Measurements from ENCODE around the gene PSMB5.

Gene PSMB5

DNA sequence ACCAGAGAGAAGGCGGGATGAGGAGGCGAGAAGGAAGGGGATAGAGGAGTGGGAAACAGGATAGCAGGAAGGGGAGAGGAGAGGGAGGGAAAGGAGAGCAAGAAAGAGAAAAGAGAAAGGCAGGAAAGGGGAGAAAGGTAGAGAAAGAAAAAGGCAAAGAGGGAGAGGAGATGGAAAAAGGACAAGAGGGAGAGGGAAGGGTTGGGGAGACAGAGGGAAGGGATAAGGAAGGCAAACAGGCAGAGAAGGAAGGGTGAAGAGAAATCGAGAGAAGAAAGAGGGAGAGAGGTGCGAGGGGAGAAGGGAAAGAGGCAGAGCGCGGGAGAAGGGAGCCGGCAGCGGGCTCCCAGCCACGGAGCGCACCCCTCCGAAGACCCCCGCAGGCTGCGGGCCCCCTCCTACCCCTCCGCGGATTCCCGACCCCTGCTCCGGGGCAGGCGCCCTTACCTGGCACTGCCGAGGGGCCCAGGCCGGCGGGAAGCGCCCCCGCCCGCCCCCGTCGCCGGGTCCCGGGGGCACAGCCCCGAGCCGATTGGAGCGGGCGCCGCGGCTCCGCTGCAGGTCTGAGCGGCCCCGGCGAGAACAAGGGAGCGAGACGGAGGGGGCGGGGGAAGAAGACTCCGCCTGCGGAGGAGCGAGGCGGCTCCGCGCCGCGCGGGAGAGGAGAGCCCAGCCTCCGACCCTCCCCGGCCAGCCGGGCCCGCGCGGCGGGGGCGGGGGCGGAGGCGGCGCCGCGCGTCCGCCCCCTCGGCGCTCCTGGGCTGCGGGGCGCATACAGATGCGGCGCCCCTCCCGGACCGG is 22.5 kb upstream of the PSMB5 start, which contains the start of gene CDH24 (continued):
- TF ChIP-seq, protein P1, sequence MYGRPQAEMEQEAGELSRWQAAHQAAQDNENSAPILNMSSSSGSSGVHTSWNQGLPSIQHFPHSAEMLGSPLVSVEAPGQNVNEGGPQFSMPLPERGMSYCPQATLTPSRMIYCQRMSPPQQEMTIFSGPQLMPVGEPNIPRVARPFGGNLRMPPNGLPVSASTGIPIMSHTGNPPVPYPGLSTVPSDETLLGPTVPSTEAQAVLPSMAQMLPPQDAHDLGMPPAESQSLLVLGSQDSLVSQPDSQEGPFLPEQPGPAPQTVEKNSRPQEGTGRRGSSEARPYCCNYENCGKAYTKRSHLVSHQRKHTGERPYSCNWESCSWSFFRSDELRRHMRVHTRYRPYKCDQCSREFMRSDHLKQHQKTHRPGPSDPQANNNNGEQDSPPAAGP (tag by site-specific recombination; IDR thresholded peaks at IDR 0.05) = no peak
- TF ChIP-seq ZFP41 (tag by site-specific recombination; IDR thresholded peaks at IDR 0.05; ENCODE audit: borderline replicate concordance) (no peak), ZNF529 (tag by site-specific recombination; IDR thresholded peaks at IDR 0.05; ENCODE audit: insufficient replicate concordance) (no peak), ZNF658 (tag by site-specific recombination; IDR thresholded peaks at IDR 0.05) (no peak), HOXD13 (CRISPR knock-in tag; IDR thresholded peaks at IDR 0.05; ENCODE audit: borderline replicate concordance) (no peak), TRIM28 (IDR thresholded peaks at IDR 0.05; ENCODE audit: borderline replicate concordance, low read length) (no peak), TSHZ1 (tag by site-specific recombination; IDR thresholded peaks at IDR 0.05; ENCODE audit: borderline replicate concordance) (no peak), ZNF670 (tag by site-specific recombination; IDR thresholded peaks at IDR 0.05; ENCODE audit: low read depth) (0 out of 2 replicates have a peak, but pooled peaks have one; percentile 25), ZNF140 (tag by site-specific recombination; IDR thresholded peaks at IDR 0.05) (no peak), YY1 (tag by site-specific recombination; IDR thresholded peaks at IDR 0.05) (no peak), ZNF354C (tag by site-specific recombination; IDR thresholded peaks at IDR 0.05; ENCODE audit: borderline replicate concordance, low read depth) (no peak), ZNF112 (tag by site-specific recombination; IDR thresholded peaks at IDR 0.05) (no peak), ZNF174 (tag by site-specific recombination; IDR thresholded peaks at IDR 0.05) (no peak), EGR2 (tag by site-specific recombination; IDR thresholded peaks at IDR 0.05; ENCODE audit: low read depth) (peak; percentile 48), ZNF366 (tag by site-specific recombination; conservative IDR thresholded peaks at IDR 0.05) (peak; percentile 98), ZNF274 (IDR thresholded peaks at IDR 0.05; ENCODE audit: low read length) (no peak), ZNF274 (tag by site-specific recombination; IDR thresholded peaks at IDR 0.05; ENCODE audit: borderline replicate concordance) (no peak), KLF16 (tag by site-specific recombination; IDR thresholded peaks at IDR 0.05) (no peak), ZNF211 (tag by site-specific recombination; IDR thresholded peaks at IDR 0.05; ENCODE audit: low read depth) (no peak), BCL11B (tag by site-specific recombination; IDR thresholded peaks at IDR 0.05; ENCODE audit: low read depth) (no peak), ZNF776 (tag by site-specific recombination; IDR thresholded peaks at IDR 0.05; ENCODE audit: borderline replicate concordance) (no peak), HOXC10 (CRISPR knock-in tag; IDR thresholded peaks at IDR 0.05) (no peak), ZBTB8A (tag by site-specific recombination; IDR thresholded peaks at IDR 0.05) (peak; percentile 23; the same call in 1 of the 2 replicates), ZNF391 (tag by site-specific recombination; IDR thresholded peaks at IDR 0.05; ENCODE audit: borderline replicate concordance, low read depth) (no peak), ZNF302 (tag by site-specific recombination; IDR thresholded peaks at IDR 0.05; ENCODE audit: low read depth) (no peak), YY2 (tag by site-specific recombination; IDR thresholded peaks at IDR 0.05) (no peak), ZNF585B (tag by site-specific recombination; IDR thresholded peaks at IDR 0.05) (no peak), ZFP69B (tag by site-specific recombination; IDR thresholded peaks at IDR 0.05) (no peak), GLI2 (tag by site-specific recombination; IDR thresholded peaks at IDR 0.05; ENCODE audit: borderline replicate concordance, low read depth) (no peak), ZFHX2 (tag by site-specific recombination; conservative IDR thresholded peaks at IDR 0.05) (no peak; the same call in 1 of the 2 replicates), ZNF416 (tag by site-specific recombination; IDR thresholded peaks at IDR 0.05) (no peak), ZNF629 (tag by site-specific recombination; IDR thresholded peaks at IDR 0.05) (no peak), ZSCAN18 (tag by site-specific recombination; IDR thresholded peaks at IDR 0.05) (no peak), ZNF777 (tag by site-specific recombination; IDR thresholded peaks at IDR 0.05; ENCODE audit: borderline replicate concordance) (no peak), ZNF10 (tag by site-specific recombination; IDR thresholded peaks at IDR 0.05) (no peak), ZNF548 (tag by site-specific recombination; IDR thresholded peaks at IDR 0.05) (no peak), GLI4 (tag by site-specific recombination; IDR thresholded peaks at IDR 0.05) (0 out of 2 replicates have a peak, but pooled peaks have one; percentile 60)

Measured in HEK293 (cell line).